K562 (cell line): ENCODE measurements around the gene PPP6C. TPM values are rescaled to one million over a fixed set of nuclear protein-coding genes. Genes with fewer than 3 reads are reported as not detected.
A peak's percentile ranks its signal among the peaks of the same experiment; 100 is the strongest.

Source experiments
- CREB5 ChIP-seq: fragments of 250-450 bp; sonication (Bioruptor Pico); IDR thresholded peaks from 2 replicates; pipeline ENCODE4 v1.5.0; 2020; ENCODE audit warnings: mild to moderate bottlenecking
- ESRRB ChIP-seq: fragments of 250-450 bp; sonication (Bioruptor Pico); IDR thresholded peaks from 2 replicates; pipeline ENCODE4 v1.5.0; 2020; ENCODE audit warnings: mild to moderate bottlenecking, moderate library complexity, borderline replicate concordance
- FOXK2 ChIP-seq, 2 experiments: fragments of 450-650 bp; IDR thresholded peaks in 1 of 2; conservative IDR thresholded peaks in 1 of 2; 2 replicates each; pipeline ENCODE4 v1.6.1; 2016; ENCODE audit warnings: low read depth in 2 of 2, mild to moderate bottlenecking in 1 of 2
- HLTF ChIP-seq: fragments of 450-650 bp; IDR thresholded peaks from 2 replicates; pipeline ENCODE4 v1.6.1; 2016
- MNT ChIP-seq, 2 experiments: fragments of 450-650 bp; conservative IDR thresholded peaks; 2 replicates each; pipeline ENCODE4 v1.6.1; 2017; ENCODE audit warnings: mild to moderate bottlenecking in 2 of 2, moderate library complexity in 2 of 2
- REST ChIP-seq, 2 experiments: fragments of 450-650 bp; formaldehyde crosslinking in 1 of 2; IDR thresholded peaks; 2 replicates each; pipeline versions ENCODE4 v1.4.0 to v1.6.1; 2014 to 2020; ENCODE audit warnings: mild to moderate bottlenecking in 2 of 2, borderline replicate concordance in 1 of 2, low read depth in 1 of 2
- SMAD2 ChIP-seq: fragments of 150-350 bp; IDR thresholded peaks from 2 replicates; pipeline ENCODE4 v1.6.1; 2014; ENCODE audit warnings: low read depth, mild to moderate bottlenecking, low read length
- ZBTB11 ChIP-seq, 3 experiments: fragments of 200-800 bp in 1 of 3; fragments of 250-450 bp in 1 of 3; fragments of 450-650 bp in 1 of 3; sonication (Bioruptor Pico) in 1 of 3; sonication (Bioruptor generic) in 1 of 3; formaldehyde crosslinking in 1 of 3; IDR thresholded peaks; 2 replicates each; pipeline versions ENCODE4 v1.6.1 to v1.8.0; 2016 to 2022; ENCODE audit warnings: mild to moderate bottlenecking in 2 of 3, missing genetic modification characterization in 2 of 3, missing compliant biosample characterization in 1 of 3, moderate library complexity in 1 of 3
- ZBTB7A ChIP-seq: IDR thresholded peaks from 2 replicates; pipeline ENCODE4 v1.6.1; 2011; ENCODE audit warnings: low read depth, mild to moderate bottlenecking, low read length, moderate library complexity, borderline replicate concordance; ENCODE audit not compliant: control insufficient read depth
- ZNF644 ChIP-seq: fragments of 200-800 bp; sonication (Bioruptor generic); IDR thresholded peaks from 2 replicates; pipeline ENCODE4 v1.6.1; 2016; ENCODE audit warnings: low read depth, missing genetic modification characterization, missing compliant biosample characterization
- polyA plus RNA-seq, 8 experiments: library from polyadenylated mRNA; depleted of rRNA in 4 of 8; stranded (reverse) in 5 of 8; unstranded in 3 of 8; fragments of >200 nt; fragmentation: Nextera tagmentation in 2 of 8; fragmentation: Illumina TruSeq in 1 of 8; extraction: Ambion mirVana in 2 of 8; extraction: Trizol in 1 of 8; gene quantifications; 2 replicates each; pipeline versions ENCODE4 v1.2.1 to v1.2.3, GENCODE V29; 2011 to 2014; ENCODE audit warnings: inconsistent platforms in 1 of 8, missing spikeins in 1 of 8
- total RNA-seq, 7 experiments: library from RNA; depleted of rRNA in 6 of 7; stranded (reverse); fragments of >200 nt in 6 of 7; fragmentation: Illumina TruSeq in 2 of 7; extraction: Trizol in 2 of 7; gene quantifications; 2 replicates each; pipeline versions ENCODE4 v1.2.1 to v1.2.3, GENCODE V29; 2011 to 2021; ENCODE audit warnings: low replicate concordance in 1 of 7

Gene PPP6C
- total and polyA plus RNA-seq, 9 of the 15 experiments (the other 6 are each of a cell fraction or from before 2014, with no cell fraction given), result 18.8 to 44.8 (median 38.3) TPM

GRCh38 chr9:125143377-125144090 is 46.1 kb downstream of the PPP6C start, which contains the start of gene SCAI (continued):
- TF ChIP-seq ZBTB11 (CRISPR knock-in tag; IDR thresholded peaks at IDR 0.05) (no peak), ZBTB7A (no peak), FOXK2 (conservative IDR thresholded peaks at IDR 0.05 in 1 of 2, IDR thresholded peaks at IDR 0.05 in 1 of 2; ENCODE audit: low read depth in 2 of 2) (no peak), ESRRB (CRISPR knock-in tag) (no peak), SMAD2 (no peak), ZNF644 (tag) (no peak), MNT (conservative IDR thresholded peaks at IDR 0.05) (peak; percentile 43 to 75; a peak in 3 of 4 replicates), HLTF (no peak), REST (IDR thresholded peaks at IDR 0.05; ENCODE audit: borderline replicate concordance) (peak; percentile 79; the same call in 1 of the 2 replicates), REST (CRISPR knock-in tag; IDR thresholded peaks at IDR 0.05; ENCODE audit: low read depth) (no peak), CREB5 (CRISPR knock-in tag) (no peak)
